Epithelial cell of esophagus (primary cell): ENCODE data around the gene CGB7.

ENCODE experiments used
- DNase-seq: peaks from one replicate; pipeline ENCODE4 v3.0.0; 2010; ENCODE audit warnings: low read depth
- H3K4me3 ChIP-seq: 2 replicates; pipeline ENCODE4 v1.5.1; 2011; ENCODE audit warnings: mild to moderate bottlenecking, low read length, control low read depth
- TF ChIP-seq, protein P1 (sequence below): IDR thresholded peaks from 2 replicates; pipeline ENCODE4 v1.5.1; 2011; ENCODE audit warnings: low read depth, mild to moderate bottlenecking, low read length, control low read depth, inconsistent platforms; ENCODE audit not compliant: insufficient read depth; ENCODE audit errors: missing control alignments

CGB7 gene

DNA sequence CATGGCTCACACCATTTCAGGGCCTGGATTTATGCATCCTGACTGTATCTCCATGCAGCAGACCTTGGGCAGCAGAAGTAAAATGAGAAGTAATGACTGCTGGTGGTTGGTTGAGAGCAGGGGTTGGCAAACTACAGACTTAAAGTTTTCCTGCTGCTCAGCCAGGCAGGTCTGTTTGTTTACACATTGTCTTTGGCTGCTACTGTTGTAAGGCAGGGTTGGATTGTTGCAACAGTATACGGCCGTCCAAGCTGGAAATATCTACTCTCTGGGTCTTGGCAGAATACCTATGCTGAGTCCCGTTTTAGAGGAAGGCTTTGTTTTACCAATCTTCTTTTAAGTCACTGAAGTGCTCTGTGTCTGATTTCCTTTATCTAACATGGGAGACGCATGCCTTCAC is 41.2 kb upstream of the CGB7 start:
- TF ChIP-seq, protein P1, sequence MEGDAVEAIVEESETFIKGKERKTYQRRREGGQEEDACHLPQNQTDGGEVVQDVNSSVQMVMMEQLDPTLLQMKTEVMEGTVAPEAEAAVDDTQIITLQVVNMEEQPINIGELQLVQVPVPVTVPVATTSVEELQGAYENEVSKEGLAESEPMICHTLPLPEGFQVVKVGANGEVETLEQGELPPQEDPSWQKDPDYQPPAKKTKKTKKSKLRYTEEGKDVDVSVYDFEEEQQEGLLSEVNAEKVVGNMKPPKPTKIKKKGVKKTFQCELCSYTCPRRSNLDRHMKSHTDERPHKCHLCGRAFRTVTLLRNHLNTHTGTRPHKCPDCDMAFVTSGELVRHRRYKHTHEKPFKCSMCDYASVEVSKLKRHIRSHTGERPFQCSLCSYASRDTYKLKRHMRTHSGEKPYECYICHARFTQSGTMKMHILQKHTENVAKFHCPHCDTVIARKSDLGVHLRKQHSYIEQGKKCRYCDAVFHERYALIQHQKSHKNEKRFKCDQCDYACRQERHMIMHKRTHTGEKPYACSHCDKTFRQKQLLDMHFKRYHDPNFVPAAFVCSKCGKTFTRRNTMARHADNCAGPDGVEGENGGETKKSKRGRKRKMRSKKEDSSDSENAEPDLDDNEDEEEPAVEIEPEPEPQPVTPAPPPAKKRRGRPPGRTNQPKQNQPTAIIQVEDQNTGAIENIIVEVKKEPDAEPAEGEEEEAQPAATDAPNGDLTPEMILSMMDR = no peak
- no peak overlapping the region for H3K4me3 ChIP-seq
- DNase-seq = no peak

DNA sequence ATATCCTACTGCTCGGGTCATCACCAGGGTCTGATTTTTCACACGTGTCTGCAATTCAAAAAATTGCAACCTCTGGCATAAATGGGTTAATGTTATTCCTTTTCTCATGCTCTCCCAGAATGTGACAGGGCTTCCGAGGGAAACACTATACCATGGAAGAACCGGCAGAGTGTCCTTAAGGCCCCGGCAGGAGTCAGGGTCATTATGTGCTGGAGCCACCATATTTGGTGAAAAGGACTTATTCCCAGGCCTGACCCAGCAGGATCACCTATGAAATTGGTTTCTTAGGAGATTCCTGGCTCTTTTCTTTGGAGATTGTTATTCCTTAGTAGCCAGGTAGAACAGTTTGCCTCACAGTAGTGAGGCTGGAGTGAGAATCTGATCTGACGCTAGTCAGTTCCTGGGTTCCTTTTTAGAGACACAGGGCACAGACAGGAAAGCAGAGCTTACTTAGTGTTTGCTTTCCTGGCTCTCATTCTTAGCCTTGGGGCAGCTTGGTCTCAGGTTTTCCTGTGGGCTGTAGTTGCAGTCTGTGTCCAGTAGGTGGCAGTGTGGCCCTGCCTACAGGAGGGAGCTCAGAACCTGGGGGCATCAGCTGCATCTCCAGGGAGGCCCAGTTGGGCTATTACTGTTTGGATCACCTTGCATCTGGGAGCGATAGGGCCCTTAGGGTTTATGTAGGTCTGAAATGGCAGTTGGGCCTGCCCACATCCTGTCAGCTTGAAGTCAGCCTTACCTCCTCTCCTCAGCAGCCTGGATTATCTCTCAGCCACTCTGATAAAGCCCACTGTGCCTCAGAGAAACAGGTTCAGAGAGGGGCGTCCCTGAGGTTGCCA is 40.1 kb upstream of the CGB7 start:
- TF ChIP-seq, protein P1 = peak; percentile 99
- peak; percentile 84 for DNase-seq
- H3K4me3 ChIP-seq = no peak overlapping the region

- TF ChIP-seq, protein P1 = no peak
- no peak for DNase-seq
- H3K4me3 ChIP-seq = no peak overlapping the region
Measured at GRCh38 chr19:49094505-49095482, 37.2 kb upstream of the CGB7 start.

- no peak for DNase-seq
- TF ChIP-seq, protein P1 = no peak
- no peak overlapping the region for H3K4me3 ChIP-seq
Measured at GRCh38 chr19:49092686-49093085, 35.1 kb upstream of the CGB7 start.

- no peak for DNase-seq
- TF ChIP-seq, protein P1 = no peak
- no peak overlapping the region for H3K4me3 ChIP-seq
Measured at GRCh38 chr19:49091391-49092038, 34.0 kb upstream of the CGB7 start.

DNA sequence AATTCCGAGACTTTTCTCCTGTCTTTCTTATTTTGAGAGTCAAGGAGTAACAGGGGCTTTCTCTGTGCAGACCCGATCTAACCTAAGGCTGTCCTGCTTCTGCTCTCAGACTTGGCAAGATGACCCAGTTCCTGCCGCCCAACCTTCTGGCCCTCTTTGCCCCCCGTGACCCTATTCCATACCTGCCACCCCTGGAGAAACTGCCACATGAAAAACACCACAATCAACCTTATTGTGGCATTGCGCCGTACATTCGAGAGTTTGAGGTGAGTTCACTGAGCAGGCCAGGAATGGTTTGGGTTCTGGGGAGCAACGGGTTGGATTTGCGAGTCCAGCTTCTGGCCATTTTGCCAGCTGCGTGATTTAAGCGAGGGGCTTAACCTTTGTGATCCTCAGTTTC is 28.7 kb upstream of the CGB7 start:
- TF ChIP-seq, protein P1 = no peak
- DNase-seq = no peak
- peak overlapping the region; percentile 86 for H3K4me3 ChIP-seq
